ENCODE measurements around the gene GPR137C.

DNA sequence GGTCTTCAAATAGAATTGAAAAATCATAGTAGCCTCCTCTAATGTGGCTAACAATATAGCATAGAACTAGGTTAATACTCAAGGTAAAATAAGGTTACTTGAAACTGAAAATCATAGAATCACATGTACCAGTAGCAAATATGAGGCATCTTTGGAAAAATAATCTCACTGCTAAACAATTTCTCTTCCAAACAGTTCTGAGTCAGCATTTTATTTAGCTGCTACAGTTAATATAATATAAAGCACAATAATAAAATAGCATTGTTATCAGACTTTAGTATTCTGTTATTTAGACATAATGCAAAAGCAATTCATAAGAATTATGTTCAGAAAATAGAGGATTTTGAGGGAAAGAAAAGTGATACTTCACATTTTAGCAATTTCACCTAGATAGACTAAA lies 107.7 kb downstream of the GPR137C start:
- TF ChIP-seq SMC3 (IDR thresholded peaks at IDR 0.05; ENCODE audit: low read depth, low read length) (no peak), RCOR1 (IDR thresholded peaks at IDR 0.05; ENCODE audit: low read length) (no peak), EP300 (IDR thresholded peaks at IDR 0.05; ENCODE audit: borderline replicate concordance in 1 of 2, low read depth in 1 of 2, low read length in 1 of 2) (no peak), TEAD4 (IDR thresholded peaks at IDR 0.05; ENCODE audit: borderline replicate concordance, insufficient read depth) (no peak), JUND (IDR thresholded peaks at IDR 0.05) (no peak), EZH2phosphoT487 (IDR thresholded peaks at IDR 0.05; ENCODE audit: borderline replicate concordance, low read depth) (no peak), NRF1 (IDR thresholded peaks at IDR 0.05; ENCODE audit: low read depth, low read length) (no peak), YY1 (IDR thresholded peaks at IDR 0.05; ENCODE audit: low read depth) (no peak)
- TF ChIP-seq, protein P1, sequence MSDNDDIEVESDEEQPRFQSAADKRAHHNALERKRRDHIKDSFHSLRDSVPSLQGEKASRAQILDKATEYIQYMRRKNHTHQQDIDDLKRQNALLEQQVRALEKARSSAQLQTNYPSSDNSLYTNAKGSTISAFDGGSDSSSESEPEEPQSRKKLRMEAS (IDR thresholded peaks at IDR 0.05; ENCODE audit: low read depth): no peak
- TF ChIP-seq, protein P2, sequence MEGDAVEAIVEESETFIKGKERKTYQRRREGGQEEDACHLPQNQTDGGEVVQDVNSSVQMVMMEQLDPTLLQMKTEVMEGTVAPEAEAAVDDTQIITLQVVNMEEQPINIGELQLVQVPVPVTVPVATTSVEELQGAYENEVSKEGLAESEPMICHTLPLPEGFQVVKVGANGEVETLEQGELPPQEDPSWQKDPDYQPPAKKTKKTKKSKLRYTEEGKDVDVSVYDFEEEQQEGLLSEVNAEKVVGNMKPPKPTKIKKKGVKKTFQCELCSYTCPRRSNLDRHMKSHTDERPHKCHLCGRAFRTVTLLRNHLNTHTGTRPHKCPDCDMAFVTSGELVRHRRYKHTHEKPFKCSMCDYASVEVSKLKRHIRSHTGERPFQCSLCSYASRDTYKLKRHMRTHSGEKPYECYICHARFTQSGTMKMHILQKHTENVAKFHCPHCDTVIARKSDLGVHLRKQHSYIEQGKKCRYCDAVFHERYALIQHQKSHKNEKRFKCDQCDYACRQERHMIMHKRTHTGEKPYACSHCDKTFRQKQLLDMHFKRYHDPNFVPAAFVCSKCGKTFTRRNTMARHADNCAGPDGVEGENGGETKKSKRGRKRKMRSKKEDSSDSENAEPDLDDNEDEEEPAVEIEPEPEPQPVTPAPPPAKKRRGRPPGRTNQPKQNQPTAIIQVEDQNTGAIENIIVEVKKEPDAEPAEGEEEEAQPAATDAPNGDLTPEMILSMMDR (IDR thresholded peaks at IDR 0.05): no peak
- TF ChIP-seq, protein P3, sequence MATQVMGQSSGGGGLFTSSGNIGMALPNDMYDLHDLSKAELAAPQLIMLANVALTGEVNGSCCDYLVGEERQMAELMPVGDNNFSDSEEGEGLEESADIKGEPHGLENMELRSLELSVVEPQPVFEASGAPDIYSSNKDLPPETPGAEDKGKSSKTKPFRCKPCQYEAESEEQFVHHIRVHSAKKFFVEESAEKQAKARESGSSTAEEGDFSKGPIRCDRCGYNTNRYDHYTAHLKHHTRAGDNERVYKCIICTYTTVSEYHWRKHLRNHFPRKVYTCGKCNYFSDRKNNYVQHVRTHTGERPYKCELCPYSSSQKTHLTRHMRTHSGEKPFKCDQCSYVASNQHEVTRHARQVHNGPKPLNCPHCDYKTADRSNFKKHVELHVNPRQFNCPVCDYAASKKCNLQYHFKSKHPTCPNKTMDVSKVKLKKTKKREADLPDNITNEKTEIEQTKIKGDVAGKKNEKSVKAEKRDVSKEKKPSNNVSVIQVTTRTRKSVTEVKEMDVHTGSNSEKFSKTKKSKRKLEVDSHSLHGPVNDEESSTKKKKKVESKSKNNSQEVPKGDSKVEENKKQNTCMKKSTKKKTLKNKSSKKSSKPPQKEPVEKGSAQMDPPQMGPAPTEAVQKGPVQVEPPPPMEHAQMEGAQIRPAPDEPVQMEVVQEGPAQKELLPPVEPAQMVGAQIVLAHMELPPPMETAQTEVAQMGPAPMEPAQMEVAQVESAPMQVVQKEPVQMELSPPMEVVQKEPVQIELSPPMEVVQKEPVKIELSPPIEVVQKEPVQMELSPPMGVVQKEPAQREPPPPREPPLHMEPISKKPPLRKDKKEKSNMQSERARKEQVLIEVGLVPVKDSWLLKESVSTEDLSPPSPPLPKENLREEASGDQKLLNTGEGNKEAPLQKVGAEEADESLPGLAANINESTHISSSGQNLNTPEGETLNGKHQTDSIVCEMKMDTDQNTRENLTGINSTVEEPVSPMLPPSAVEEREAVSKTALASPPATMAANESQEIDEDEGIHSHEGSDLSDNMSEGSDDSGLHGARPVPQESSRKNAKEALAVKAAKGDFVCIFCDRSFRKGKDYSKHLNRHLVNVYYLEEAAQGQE (IDR thresholded peaks at IDR 0.05; ENCODE audit: low read depth, low read length): no peak
- TF ChIP-seq, protein P4, sequence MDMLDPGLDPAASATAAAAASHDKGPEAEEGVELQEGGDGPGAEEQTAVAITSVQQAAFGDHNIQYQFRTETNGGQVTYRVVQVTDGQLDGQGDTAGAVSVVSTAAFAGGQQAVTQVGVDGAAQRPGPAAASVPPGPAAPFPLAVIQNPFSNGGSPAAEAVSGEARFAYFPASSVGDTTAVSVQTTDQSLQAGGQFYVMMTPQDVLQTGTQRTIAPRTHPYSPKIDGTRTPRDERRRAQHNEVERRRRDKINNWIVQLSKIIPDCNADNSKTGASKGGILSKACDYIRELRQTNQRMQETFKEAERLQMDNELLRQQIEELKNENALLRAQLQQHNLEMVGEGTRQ (IDR thresholded peaks at IDR 0.05; ENCODE audit: borderline replicate concordance, low read depth, low read length): no peak
- TF ChIP-seq, protein P5, sequence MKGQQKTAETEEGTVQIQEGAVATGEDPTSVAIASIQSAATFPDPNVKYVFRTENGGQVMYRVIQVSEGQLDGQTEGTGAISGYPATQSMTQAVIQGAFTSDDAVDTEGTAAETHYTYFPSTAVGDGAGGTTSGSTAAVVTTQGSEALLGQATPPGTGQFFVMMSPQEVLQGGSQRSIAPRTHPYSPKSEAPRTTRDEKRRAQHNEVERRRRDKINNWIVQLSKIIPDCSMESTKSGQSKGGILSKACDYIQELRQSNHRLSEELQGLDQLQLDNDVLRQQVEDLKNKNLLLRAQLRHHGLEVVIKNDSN (IDR thresholded peaks at IDR 0.05; ENCODE audit: borderline replicate concordance, low read depth): no peak

Measured in SK-N-SH (cell line).